ENCODE measurements around the gene B4GALT5.
"Not testable (repeated sequence)": the region's sequence is repeated elsewhere in the genome, so short reads cannot be mapped to it uniquely, and the experiment has no call there.

B4GALT5 gene

GRCh38 chr20:49685161-49685601 is 28.5 kb downstream of the B4GALT5 start:
- H3K4me3 ChIP-seq (ENCODE audit: low read length): no peak overlapping the region
- DNase-seq (ENCODE audit: low read depth, low spot score): peak; percentile 54

DNA sequence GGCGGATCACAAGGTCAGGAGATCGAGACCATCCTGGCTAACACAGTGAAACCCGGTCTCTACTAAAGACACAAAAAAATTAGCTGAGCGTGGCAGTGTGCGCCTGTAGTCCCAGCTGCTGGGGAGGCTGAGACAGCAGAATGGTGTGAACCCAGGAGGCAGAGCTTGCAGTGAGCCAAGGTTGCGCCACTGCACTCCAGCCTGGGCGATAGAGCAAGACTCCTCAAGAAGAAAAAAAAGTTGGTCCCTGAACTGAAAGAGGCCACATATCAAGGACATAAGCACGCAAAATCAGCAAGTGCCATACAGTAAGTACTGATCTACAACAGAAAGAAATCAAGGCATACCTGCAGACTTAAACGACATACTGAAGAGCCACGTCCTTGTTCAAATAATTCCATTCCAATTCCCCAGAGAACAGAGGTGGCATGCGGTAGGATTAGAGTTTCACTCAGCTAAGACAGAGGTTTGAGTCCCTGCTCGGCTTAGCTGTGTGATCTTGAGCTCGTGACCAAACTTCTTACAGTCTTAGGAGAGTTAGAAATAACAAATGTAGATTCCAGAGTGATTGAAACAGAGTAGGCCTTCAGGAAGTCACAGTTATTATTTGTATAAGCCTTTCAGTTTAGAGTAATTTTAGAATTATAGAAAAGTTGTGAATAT is 29.2 kb downstream of the B4GALT5 start:
- DNase-seq (ENCODE audit: low read depth, low spot score): no peak
- H3K4me3 ChIP-seq (ENCODE audit: low read length): no peak overlapping the region

DNA sequence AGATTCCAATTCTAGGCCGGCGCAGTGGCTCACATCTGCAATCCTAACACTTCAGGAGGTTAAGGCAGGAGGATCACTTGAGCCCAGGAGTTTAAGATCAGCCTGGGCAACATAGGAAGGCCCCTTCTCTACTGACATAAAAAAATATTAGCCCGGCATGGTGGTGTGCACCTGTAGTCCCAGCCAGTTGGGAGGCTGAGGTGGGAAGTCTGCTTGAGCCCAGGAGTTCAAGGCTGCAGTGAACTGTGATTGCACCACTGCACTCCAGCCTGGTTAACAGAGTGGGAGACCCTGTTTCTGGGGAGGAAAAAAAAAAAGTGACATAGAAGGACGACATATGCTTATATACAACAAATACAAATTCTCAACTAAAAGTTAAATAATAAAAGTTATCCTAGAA is 30.9 kb downstream of the B4GALT5 start:
- H3K4me3 ChIP-seq (ENCODE audit: low read length): no peak overlapping the region
- DNase-seq (ENCODE audit: low read depth, low spot score): no peak

GRCh38 chr20:49682278-49682677 is 31.4 kb downstream of the B4GALT5 start:
- H3K4me3 ChIP-seq (ENCODE audit: low read length): no peak overlapping the region
- DNase-seq (ENCODE audit: low read depth, low spot score): no peak

DNA sequence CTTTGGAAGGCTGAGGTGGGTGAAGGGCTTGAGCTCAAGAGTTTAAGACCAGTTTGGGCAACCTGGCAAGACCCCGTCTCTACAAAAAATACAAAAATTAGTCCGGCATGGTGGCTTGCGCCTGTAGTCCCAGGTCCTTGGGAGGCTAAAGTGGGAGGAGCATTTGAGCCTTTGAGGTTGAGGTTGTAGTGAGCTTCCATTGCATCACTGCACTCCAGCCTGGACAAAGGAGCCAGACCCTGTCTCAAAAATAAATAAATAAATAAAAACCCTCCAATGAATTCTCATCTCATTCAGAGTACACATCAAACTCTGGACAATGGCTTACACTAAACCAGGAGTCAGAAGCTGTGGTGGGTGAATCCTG is 31.8 kb downstream of the B4GALT5 start:
- no peak overlapping the region for H3K4me3 ChIP-seq (ENCODE audit: low read length)
- no peak for DNase-seq (ENCODE audit: low read depth, low spot score)

DNA sequence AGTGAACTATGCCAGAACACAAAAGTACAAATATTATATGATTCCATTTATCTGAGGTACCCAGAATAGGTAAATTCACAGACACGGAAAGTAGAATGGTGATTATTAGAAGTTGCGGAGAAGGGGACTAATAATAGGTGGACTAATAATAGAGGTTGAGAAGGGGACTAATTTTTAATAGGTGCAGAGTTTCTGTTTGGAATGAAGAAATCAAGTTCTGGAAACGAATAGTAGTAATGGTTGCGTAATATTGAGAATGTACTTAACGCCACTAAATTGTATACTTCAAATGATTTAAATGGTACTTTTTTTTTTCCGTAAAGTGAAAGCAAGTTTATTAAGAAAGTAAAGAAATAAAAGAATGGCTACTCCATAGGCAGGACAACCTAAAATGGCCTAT is 33.2 kb downstream of the B4GALT5 start:
- H3K4me3 ChIP-seq (ENCODE audit: low read length): no peak overlapping the region
- no peak for DNase-seq (ENCODE audit: low read depth, low spot score)

DNA sequence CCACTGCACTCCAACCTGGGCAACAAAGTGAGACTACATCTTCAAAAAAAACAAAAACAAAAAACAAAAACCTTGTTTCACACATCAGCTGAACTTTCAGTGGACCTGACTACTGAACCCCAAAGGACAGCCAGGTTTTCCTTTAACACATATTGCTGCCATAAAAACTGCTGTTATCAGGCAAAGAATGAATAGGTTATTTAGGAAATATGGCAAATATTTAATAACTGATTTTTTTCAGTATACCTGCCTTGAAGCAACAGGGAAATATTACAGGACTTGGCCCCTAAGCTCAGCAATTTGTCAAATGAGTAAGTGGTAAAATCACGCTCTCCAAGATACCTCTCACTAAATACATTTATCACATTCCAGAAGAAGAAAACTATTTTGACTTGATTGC is 34.0 kb downstream of the B4GALT5 start:
- no peak overlapping the region for H3K4me3 ChIP-seq (ENCODE audit: low read length)
- no peak for DNase-seq (ENCODE audit: low read depth, low spot score)

DNA sequence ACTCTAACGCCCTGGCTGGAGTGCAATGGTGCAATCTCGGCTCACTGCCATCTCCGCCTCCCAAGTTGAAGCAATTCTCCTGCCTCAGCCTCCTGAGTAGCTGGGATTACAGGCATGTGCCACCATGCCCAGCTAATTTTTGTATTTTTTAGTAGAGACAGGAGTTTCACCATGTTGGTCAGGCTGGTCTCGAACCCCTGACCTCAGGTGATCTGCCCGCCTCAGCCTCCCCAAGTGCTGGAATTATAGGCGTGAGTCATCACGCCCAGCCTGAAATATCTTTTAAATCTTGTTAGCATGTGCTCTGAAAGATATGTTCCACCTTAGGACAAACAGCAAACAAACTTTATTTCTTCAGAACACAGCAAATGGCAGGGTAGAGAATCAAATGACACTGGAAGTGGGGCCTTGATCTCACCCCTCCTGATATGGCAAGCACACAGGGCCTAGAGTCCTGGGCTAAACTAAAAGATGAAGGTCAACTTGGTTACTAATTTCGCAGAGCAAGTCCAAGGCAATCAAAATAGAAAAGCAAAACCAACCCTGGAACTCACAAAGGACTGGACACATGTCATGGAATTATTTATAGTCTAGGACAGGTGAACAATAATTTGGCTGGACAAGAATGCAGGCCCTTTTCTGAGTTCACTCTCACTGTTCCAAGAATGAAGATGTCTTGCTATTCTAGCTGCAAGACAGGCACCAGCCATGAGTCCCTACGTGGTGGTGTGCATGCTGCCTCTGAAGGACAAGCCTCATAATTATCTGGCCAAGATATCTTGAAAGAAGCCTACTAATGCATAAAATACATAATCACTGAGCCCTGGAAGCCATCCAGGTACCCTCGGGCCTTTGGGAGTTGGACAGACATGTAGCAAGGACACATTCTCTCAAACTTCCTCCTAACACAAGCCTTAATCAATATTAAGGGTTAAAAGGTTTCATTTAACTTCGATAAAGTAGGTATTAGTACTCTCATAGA is 35.6 kb downstream of the B4GALT5 start:
- no peak for DNase-seq (ENCODE audit: low read depth, low spot score)
- H3K4me3 ChIP-seq (ENCODE audit: low read length): no peak overlapping the region

DNA sequence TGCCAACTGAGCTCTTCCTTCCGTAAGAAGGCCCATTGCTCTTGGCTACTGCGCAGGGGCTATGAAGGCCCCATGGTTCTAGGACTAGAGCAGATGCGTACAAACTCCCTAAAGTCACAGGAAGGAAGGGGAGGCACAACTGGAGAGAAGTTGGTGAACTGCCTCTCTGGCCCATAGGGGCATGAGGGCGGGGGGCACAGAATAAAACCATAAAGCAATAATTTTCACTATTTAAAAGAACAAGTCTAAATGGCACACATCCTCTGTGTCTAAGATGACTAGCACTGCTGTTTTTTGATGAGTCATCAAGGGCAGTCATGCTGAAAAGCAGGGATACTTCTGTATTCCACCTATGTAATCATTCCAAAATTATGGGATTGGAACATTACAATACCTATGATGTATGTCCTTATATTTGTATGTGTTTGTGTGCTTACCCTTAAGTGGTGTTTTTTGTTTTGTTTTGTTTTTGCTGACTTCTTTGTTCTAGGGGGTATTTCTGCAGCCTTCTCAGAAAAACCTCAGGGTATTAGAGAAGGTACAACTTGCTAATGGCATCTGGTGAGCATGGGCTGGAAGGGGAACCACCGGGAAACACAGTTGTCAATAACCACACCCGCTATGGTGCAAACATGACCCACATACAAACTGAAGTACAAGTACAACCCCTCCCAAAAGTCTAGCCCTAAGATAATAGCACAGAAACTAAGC is 36.9 kb downstream of the B4GALT5 start:
- H3K4me3 ChIP-seq (ENCODE audit: low read length): no peak overlapping the region
- DNase-seq (ENCODE audit: low read depth, low spot score): no peak

DNA sequence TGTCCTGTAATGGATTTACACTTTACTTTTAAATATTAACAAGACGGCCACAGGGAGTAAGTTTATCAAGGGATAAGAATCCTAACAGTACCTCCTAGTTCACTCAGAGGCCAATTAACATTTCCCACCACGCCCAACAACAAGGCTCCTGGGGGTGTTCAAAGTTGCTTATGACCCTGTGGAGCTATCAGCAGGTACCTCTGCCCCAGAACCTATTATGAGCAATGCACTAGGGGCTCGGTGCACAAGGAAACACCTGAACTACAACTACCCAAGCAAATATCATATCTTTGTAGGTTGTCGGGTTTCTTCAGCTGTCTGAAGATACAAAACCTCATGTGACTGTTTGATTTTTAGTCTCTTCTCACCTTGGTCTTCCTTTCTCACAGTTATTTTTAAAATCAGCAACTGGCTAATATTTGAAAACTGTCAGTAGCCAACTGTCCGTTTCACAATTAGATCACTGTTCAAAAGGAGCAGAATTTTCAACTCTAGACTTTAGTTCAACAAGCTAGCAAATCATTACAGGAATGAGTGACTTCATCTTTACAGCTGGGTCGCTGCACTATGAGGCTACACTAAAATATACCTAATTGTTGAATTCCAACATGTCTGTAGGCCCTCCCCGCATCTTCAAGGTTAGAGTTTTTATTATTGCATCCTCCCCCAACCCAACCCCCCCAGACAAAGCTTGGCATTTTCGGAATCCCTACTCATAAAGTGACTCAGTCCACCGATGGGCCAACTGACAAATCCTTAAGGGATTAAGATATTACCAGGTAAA is 38.1 kb downstream of the B4GALT5 start:
- no peak for DNase-seq (ENCODE audit: low read depth, low spot score)
- no peak overlapping the region for H3K4me3 ChIP-seq (ENCODE audit: low read length)

GRCh38 chr20:49674383-49675352 is 39.0 kb downstream of the B4GALT5 start:
- no peak for DNase-seq (ENCODE audit: low read depth, low spot score)
- no peak overlapping the region for H3K4me3 ChIP-seq (ENCODE audit: low read length)

GRCh38 chr20:49672096-49672664 is 41.5 kb downstream of the B4GALT5 start:
- no peak overlapping the region for H3K4me3 ChIP-seq (ENCODE audit: low read length)

GRCh38 chr20:49671433-49671832 is 42.2 kb downstream of the B4GALT5 start:
- DNase-seq (ENCODE audit: low read depth, low spot score): no peak
- no peak overlapping the region for H3K4me3 ChIP-seq (ENCODE audit: low read length)

More at GRCh38 chr20:49672096-49672664, 41.5 kb downstream of the B4GALT5 start:
- DNase-seq (ENCODE audit: low read depth, low spot score): no peak

DNA sequence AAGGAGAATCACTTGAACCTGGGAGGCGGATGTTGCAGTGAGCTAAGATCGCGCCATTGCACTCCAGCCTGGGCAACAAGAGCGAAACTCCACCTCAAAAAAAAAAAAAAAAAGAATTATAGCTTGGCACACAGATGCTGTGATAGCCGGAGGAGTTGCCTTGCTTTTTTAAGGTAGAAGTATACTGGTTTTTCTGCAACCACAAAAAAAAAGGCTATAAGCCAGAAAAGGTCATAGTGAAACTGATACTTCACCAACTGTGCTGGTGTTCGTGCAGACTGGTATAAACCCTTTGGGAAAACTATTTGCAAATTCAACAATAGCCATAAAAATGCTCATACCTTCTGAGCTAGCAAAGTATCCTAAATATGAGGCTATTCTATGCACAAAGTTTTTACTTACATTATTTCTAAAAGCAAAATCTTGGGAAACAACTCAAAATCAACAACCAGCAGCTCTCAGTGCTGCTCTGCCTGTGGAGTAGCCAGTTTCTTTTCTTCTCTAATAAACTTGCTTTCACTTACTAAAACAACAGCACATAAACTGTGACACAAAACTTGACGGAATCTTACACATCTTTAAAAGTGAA is 44.0 kb downstream of the B4GALT5 start:
- H3K4me3 ChIP-seq (ENCODE audit: low read length): no peak overlapping the region
- DNase-seq (ENCODE audit: low read depth, low spot score): no peak

DNA sequence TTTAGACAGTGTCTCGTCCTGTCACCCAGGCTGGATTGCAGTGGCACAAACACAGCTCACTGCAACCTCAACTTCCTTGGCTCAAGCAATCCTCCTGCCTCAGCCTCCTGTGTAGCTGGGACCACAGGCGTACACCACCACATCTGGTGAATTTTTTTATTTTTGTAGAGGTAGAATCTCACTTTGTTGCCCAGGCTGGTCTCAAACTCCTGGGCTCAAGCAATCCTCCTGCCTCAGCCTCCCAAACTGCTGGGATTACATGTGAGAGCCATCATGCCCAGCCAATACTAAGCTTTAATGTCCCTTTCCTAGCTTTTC is 44.8 kb downstream of the B4GALT5 start:
- H3K4me3 ChIP-seq (ENCODE audit: low read length); DNase-seq (ENCODE audit: low read depth, low spot score): not testable (repeated sequence)

DNA sequence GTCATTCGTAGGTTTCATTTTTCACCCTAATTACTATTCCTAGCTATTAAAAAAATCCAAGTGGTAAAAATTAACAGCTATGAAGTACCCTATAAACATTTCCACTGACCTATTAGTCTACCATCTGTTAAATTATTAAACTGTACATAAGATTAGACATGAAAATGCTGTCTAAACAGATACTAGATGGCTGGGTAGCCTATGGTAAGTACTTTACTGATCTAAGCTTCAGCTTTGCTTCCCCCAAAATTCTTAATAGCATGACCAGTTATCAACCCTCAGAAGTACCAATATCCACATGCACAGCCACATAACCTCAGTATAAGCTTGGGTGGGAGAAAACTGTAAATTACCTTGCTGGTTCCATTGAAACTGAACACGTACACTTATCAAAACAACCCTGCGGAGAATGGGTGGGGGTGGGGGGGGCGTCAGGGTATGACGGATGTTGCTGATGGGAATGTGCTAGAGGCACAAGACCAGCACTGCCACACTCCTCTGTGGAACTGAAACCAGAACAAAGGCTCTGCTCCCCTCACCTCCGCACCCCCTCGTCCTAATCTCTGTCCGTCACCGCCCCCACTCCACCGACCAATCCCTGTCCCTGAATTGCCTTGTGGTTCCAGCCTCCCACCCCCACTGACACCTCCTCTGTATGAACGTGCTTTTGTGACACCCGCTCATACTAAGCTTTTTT is 45.3 kb downstream of the B4GALT5 start:
- no peak for DNase-seq (ENCODE audit: low read depth, low spot score)
- H3K4me3 ChIP-seq (ENCODE audit: low read length): no peak overlapping the region

DNA sequence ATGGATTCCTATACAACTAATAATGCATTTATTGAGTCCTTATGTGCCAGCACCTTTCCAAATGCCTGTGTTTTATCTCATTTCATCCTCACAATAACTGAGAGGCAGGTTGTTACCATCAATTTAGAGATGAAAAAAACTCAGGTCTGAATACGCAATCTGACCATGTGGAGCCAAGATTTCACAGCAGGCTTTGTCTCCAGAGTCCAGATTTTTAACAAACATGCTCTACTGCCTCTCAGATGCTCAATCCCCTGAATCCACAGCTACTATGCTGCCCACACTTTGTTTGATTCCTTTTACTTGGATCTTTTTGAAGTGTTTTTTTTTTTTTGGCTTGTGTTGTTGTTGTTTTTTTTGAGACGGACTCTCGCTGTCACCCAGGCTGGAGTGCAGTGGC is 46.8 kb downstream of the B4GALT5 start:
- H3K4me3 ChIP-seq (ENCODE audit: low read length): no peak overlapping the region
- DNase-seq (ENCODE audit: low read depth, low spot score): no peak

Measured in Jurkat, Clone E6-1 (cell line).